ENCODE results near the gene BRD7.

GRCh38 chr16:50388496-50388895, 19.7 kb upstream of the BRD7 start:
- TF ChIP-seq, protein P1, sequence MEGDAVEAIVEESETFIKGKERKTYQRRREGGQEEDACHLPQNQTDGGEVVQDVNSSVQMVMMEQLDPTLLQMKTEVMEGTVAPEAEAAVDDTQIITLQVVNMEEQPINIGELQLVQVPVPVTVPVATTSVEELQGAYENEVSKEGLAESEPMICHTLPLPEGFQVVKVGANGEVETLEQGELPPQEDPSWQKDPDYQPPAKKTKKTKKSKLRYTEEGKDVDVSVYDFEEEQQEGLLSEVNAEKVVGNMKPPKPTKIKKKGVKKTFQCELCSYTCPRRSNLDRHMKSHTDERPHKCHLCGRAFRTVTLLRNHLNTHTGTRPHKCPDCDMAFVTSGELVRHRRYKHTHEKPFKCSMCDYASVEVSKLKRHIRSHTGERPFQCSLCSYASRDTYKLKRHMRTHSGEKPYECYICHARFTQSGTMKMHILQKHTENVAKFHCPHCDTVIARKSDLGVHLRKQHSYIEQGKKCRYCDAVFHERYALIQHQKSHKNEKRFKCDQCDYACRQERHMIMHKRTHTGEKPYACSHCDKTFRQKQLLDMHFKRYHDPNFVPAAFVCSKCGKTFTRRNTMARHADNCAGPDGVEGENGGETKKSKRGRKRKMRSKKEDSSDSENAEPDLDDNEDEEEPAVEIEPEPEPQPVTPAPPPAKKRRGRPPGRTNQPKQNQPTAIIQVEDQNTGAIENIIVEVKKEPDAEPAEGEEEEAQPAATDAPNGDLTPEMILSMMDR (IDR thresholded peaks at IDR 0.05): no peak
- TF ChIP-seq EP300 (IDR thresholded peaks at IDR 0.05; ENCODE audit: low read depth): no peak

All from transverse colon (tissue), 3 donors.